K562 (cell line): ENCODE measurements around the gene EEF1B2. TPM values are rescaled to one million over a fixed set of nuclear protein-coding genes. Genes with fewer than 3 reads are reported as not detected.

Source experiments
- E2F8 ChIP-seq: fragments of 450-650 bp; IDR thresholded peaks from 2 replicates; pipeline ENCODE4 v1.7.1; 2018; ENCODE audit warnings: mild to moderate bottlenecking, low read depth; ENCODE audit not compliant: partially characterized antibody
- TAF9B ChIP-seq: fragments of 450-650 bp; IDR thresholded peaks from 2 replicates; pipeline ENCODE4 v1.6.1; 2018; ENCODE audit warnings: mild to moderate bottlenecking; ENCODE audit not compliant: partially characterized antibody
- polyA plus RNA-seq, 8 experiments: library from polyadenylated mRNA; depleted of rRNA in 4 of 8; stranded (reverse) in 5 of 8; unstranded in 3 of 8; fragments of >200 nt; fragmentation: Nextera tagmentation in 2 of 8; fragmentation: Illumina TruSeq in 1 of 8; extraction: Ambion mirVana in 2 of 8; extraction: Trizol in 1 of 8; gene quantifications; 2 replicates each; pipeline versions ENCODE4 v1.2.1 to v1.2.3, GENCODE V29; 2011 to 2014; ENCODE audit warnings: inconsistent platforms in 1 of 8, missing spikeins in 1 of 8
- total RNA-seq, 7 experiments: library from RNA; depleted of rRNA in 6 of 7; stranded (reverse); fragments of >200 nt in 6 of 7; fragmentation: Illumina TruSeq in 2 of 7; extraction: Trizol in 2 of 7; gene quantifications; 2 replicates each; pipeline versions ENCODE4 v1.2.1 to v1.2.3, GENCODE V29; 2011 to 2021; ENCODE audit warnings: low replicate concordance in 1 of 7
- TF ChIP-seq, protein P1 (sequence below), 2 experiments: fragments of 450-650 bp; IDR thresholded peaks; 2 replicates each; pipeline ENCODE4 v1.6.1; 2016; ENCODE audit warnings: mild to moderate bottlenecking in 2 of 2, borderline replicate concordance in 1 of 2, low read depth in 1 of 2, moderate library complexity in 1 of 2

Gene EEF1B2
- total and polyA plus RNA-seq, 9 of the 15 experiments (the other 6 are each of a cell fraction or from before 2014, with no cell fraction given) = 522 to 1,148 (median 893) TPM

GRCh38 chr2:206115026-206115578 lies 44.6 kb upstream of the EEF1B2 start (continued):
- TF ChIP-seq E2F8 (no peak), TAF9B (no peak)
- TF ChIP-seq, protein P1, sequence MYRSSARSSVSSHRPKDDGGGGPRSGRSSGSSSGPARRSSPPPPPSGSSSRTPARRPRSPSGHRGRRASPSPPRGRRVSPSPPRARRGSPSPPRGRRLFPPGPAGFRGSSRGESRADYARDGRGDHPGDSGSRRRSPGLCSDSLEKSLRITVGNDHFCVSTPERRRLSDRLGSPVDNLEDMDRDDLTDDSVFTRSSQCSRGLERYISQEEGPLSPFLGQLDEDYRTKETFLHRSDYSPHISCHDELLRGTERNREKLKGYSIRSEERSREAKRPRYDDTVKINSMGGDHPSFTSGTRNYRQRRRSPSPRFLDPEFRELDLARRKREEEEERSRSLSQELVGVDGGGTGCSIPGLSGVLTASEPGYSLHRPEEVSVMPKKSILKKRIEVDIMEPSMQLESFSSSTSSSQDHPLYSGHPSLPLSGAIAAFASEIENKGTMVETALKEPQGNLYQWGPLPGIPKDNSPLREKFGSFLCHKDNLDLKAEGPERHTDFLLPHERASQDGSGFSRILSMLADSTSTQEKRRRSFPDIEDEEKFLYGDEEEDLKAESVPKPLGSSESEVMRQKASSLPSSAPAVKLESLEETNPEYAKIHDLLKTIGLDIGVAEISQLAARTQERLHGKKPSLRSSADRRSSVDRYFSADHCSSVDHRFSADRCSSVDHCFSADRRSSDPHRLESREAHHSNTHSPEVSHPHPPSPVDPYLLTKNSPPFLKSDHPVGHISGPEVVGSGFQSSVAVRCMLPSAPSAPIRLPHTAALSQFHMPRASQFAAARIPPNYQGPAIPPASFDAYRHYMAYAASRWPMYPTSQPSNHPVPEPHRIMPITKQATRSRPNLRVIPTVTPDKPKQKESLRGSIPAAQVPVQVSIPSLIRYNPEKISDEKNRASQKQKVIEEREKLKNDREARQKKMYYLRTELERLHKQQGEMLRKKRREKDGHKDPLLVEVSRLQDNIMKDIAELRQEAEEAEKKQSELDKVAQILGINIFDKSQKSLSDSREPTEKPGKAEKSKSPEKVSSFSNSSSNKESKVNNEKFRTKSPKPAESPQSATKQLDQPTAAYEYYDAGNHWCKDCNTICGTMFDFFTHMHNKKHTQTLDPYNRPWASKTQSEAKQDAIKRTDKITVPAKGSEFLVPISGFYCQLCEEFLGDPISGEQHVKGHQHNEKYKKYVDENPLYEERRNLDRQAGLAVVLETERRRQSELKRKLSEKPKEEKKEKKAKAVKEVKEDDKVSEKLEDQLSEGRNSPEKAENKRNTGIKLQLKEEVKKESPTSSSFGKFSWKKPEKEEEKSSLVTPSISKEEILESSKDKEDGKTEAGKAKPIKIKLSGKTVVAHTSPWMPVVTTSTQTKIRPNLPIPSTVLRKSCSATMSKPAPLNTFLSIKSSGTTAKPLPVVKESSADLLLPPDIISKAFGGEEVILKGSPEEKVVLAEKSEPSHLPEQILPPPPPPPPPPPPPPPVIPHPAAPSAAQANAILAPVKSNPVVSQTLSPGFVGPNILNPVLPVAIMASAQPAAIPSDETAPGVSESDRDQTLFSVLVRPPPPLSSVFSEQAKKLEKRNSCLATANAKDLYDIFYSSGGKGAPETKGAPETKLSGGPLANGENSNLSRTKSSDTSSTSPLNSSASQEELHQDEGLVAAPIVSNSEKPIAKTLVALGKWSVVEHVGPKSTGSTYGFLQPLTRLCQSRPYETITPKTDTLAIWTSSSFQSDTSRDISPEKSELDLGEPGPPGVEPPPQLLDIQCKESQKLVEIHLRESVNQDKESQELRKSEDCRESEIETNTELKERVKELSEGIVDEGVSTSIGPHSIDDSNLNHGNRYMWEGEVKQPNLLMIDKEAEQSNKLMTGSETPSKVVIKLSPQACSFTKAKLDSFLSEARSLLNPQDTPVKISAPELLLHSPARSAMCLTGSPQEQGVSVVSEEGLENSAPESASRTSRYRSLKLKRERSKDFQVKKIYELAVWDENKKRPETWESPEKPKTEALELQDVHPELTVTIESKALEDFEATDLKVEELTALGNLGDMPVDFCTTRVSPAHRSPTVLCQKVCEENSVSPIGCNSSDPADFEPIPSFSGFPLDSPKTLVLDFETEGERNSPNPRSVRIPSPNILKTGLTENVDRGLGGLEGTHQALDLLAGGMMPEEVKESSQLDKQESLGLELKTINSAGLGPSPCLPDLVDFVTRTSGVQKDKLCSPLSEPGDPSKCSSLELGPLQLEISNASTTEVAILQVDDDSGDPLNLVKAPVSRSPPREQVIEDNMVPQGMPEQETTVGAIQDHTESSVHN (IDR thresholded peaks at IDR 0.05; ENCODE audit: borderline replicate concordance in 1 of 2, low read depth in 1 of 2) = no peak
